CD4-positive, alpha-beta T cell (primary cell): Measurements from ENCODE around the gene ZXDC. TPM values are rescaled to one million over a fixed set of nuclear protein-coding genes. Genes with fewer than 3 reads are reported as not detected.

Source experiments
- ATAC-seq: fragments of 200-7000 bp; cut with Tn5 transposase; one replicate; pipeline ENCODE4 v1.10.0; 2022; ENCODE audit warnings: mild to moderate bottlenecking; ENCODE audit not compliant: poor library complexity
- CTCF ChIA-PET: fragments of 350-600 bp; sonication (Branson Sonifier 250); formaldehyde crosslinking; loops from one replicate; lab custom pipeline; 2021; ENCODE audit warnings: antibody characterized with exemption, inconsistent platforms; lab: Charles Lee
- POLR2A ChIA-PET: fragments of 350-600 bp; sonication (Branson Sonifier 250); formaldehyde crosslinking; loops from one replicate; lab custom pipeline; 2021; ENCODE audit warnings: antibody characterized with exemption, inconsistent platforms; lab: Charles Lee
- DNase-seq, 14 experiments: peaks; one replicate each; pipeline ENCODE4 v3.0.0-alpha.2; 2013 to 2020; ENCODE audit warnings: mixed read lengths in 2 of 14
- H3K27ac ChIP-seq, 2 donors: one replicate each; pipeline versions ENCODE4 v1.5.1 to v1.7.0; 2013; ENCODE audit warnings: low read length in 2 of 2, low read depth in 1 of 2, mild to moderate bottlenecking in 1 of 2
- H3K27me3 ChIP-seq, 2 experiments: 1 replicate in 1 of 2; 2 replicates in 1 of 2; pipeline versions ENCODE4 v1.6.1 to v1.7.0; 2013; ENCODE audit warnings: low read length in 2 of 2, control low read depth in 1 of 2, mild to moderate bottlenecking in 1 of 2, moderate library complexity in 1 of 2; ENCODE audit not compliant: insufficient read depth in 2 of 2, control insufficient read depth in 1 of 2
- H3K36me3 ChIP-seq: one replicate; pipeline ENCODE4 v1.6.1; 2013; ENCODE audit warnings: low read length, control low read depth; ENCODE audit not compliant: insufficient read depth
- H3K4me1 ChIP-seq: one replicate; pipeline ENCODE4 v1.6.1; 2013; ENCODE audit warnings: low read length, control low read depth; ENCODE audit not compliant: insufficient read depth
- H3K4me3 ChIP-seq: one replicate; pipeline ENCODE4 v1.5.1; 2013; ENCODE audit warnings: mild to moderate bottlenecking, low read length, moderate library complexity
- H3K9me3 ChIP-seq, 2 experiments: 1 replicate in 1 of 2; 2 replicates in 1 of 2; pipeline versions ENCODE4 v1.6.1 to v1.7.0; 2013; ENCODE audit warnings: low read length in 2 of 2, mild to moderate bottlenecking in 2 of 2, control low read depth in 1 of 2, moderate library complexity in 1 of 2; ENCODE audit not compliant: control insufficient read depth in 1 of 2, insufficient read depth in 1 of 2
- H3K27ac Mint-ChIP-seq: one replicate; pipeline ENCODE4 v1.8.0; 2020; ENCODE audit warnings: mixed read lengths
- H3K27me3 Mint-ChIP-seq: one replicate; pipeline ENCODE4 v1.8.0; 2021; ENCODE audit warnings: mixed read lengths
- H3K36me3 Mint-ChIP-seq: one replicate; pipeline ENCODE4 v1.8.0; 2021; ENCODE audit warnings: low read depth, mixed read lengths
- H3K4me1 Mint-ChIP-seq: one replicate; pipeline ENCODE4 v1.8.0; 2021; ENCODE audit warnings: low read depth, mixed read lengths
- H3K4me3 Mint-ChIP-seq: one replicate; pipeline ENCODE4 v1.8.0; 2020; ENCODE audit warnings: mild to moderate bottlenecking, mixed read lengths
- H3K9me3 Mint-ChIP-seq: one replicate; pipeline ENCODE4 v1.8.0; 2020; ENCODE audit warnings: mixed read lengths
- CTCF ChIP-seq: fragments of 200-600 bp; IDR thresholded peaks from one replicate; pipeline ENCODE4 v1.8.0; 2022; ENCODE audit warnings: antibody characterized with exemption, mild to moderate bottlenecking
- intact Hi-C, 2 experiments: fragments of 100-400 bp; cut with DNase I in 1 of 2; cut with micrococcal nuclease in 1 of 2; formaldehyde crosslinking; loops; one replicate each; pipeline versions ENCODE4 v1.15.1 to v1.9.0; 2023 to 2025; cut with DNase I, micrococcal nuclease
- total RNA-seq, 174 experiments: library from RNA in 2 of 174; stranded (reverse) in 2 of 174; gene quantifications; one replicate each; pipeline ENCODE4 v1.2.3 and lab custom pipeline; 2021 to 2026

The ZXDC gene
- total RNA-seq, 2 experiments from 2014 or later, result 60.7 to 61.3 TPM

GRCh38 chr3:126473292-126474168 is 2.2 kb downstream of the ZXDC start:
- DNase-seq (peak in 1 of 14 experiments; percentile 15), ATAC-seq (no peak)
- peak overlapping the region; percentile 95 for H3K4me3 Mint-ChIP-seq
- peaks cover 58% of the 10 kb centered on the region for H3K36me3 Mint-ChIP-seq
- intact Hi-C loops, result loop anchor here in 1 of 2 experiments (5.0 to 10.0 kb wide), 4 partner anchors 501 to 1749 kb away; partner anchors contain the start of genes EEFSEC and HEG1
- Histone ChIP-seq H3K4me3 (peak overlapping the region; percentile 5), H3K27ac (no peak overlapping the region), H3K36me3 (peaks cover 41% of the 10 kb centered on the region), H3K9me3 (no peaks in the 10 kb centered on the region), H3K27me3 (no peaks in the 10 kb centered on the region), H3K4me1 (peaks cover 51% of the 10 kb centered on the region)
- H3K4me1 Mint-ChIP-seq, result peaks cover 69% of the 10 kb centered on the region
- no peaks in the 10 kb centered on the region for H3K27me3 Mint-ChIP-seq
- CTCF ChIA-PET, result interaction anchor here (1.4 kb wide), 1 partner anchor 8 kb away, joined by 4 read pairs; no protein-coding TSS in a partner anchor
- POLR2A ChIA-PET, result no interaction called here
- H3K9me3 Mint-ChIP-seq, result no peaks in the 10 kb centered on the region
- TF ChIP-seq CTCF, result no peak
- H3K27ac Mint-ChIP-seq, result peak overlapping the region; percentile 94

GRCh38 chr3:126472277-126473006 is 3.2 kb downstream of the ZXDC start:
- Mint-ChIP-seq H3K27me3 (no peaks in the 10 kb centered on the region), H3K36me3 (peaks cover 68% of the 10 kb centered on the region), H3K27ac (peak overlapping the region; percentile 94), H3K9me3 (no peaks in the 10 kb centered on the region), H3K4me3 (peak overlapping the region; percentile 95), H3K4me1 (peaks cover 77% of the 10 kb centered on the region)
- POLR2A ChIA-PET, result no interaction called here
- Histone ChIP-seq H3K4me3 (no peak overlapping the region), H3K27ac (no peak overlapping the region), H3K36me3 (peaks cover 52% of the 10 kb centered on the region), H3K9me3 (no peaks in the 10 kb centered on the region), H3K27me3 (no peaks in the 10 kb centered on the region), H3K4me1 (peaks cover 57% of the 10 kb centered on the region)
- peak in 3 of 14 experiments; percentile 37 to 72 (median 64) for DNase-seq
- CTCF ChIA-PET, result no interaction called here
- intact Hi-C loops, result loop anchor here in 1 of 2 experiments (5.0 to 10.0 kb wide), 4 partner anchors 500 to 1748 kb away; partner anchors contain the start of genes EEFSEC and HEG1
- TF ChIP-seq CTCF, result no peak
- ATAC-seq, result no peak

GRCh38 chr3:126469479-126469878 is 6.2 kb downstream of the ZXDC start:
- no peak overlapping the region for H3K27ac ChIP-seq
- peaks cover 82% of the 10 kb centered on the region for H3K36me3 ChIP-seq
- no peaks in the 10 kb centered on the region for H3K9me3 ChIP-seq
- ATAC-seq, result no peak
- H3K27ac Mint-ChIP-seq, result peak overlapping the region; percentile 39
- H3K27me3 Mint-ChIP-seq, result no peaks in the 10 kb centered on the region
- no peak for TF ChIP-seq CTCF
- no peaks in the 10 kb centered on the region for H3K27me3 ChIP-seq
- ChIA-PET CTCF (no interaction called here), POLR2A (no interaction called here)
- H3K4me3 ChIP-seq, result no peak overlapping the region
- DNase-seq, result no peak
- peaks cover 73% of the 10 kb centered on the region for H3K4me1 Mint-ChIP-seq
- peak overlapping the region; percentile 35 for H3K4me3 Mint-ChIP-seq
- peaks cover 93% of the 10 kb centered on the region for H3K36me3 Mint-ChIP-seq
- no peaks in the 10 kb centered on the region for H3K9me3 Mint-ChIP-seq
- H3K4me1 ChIP-seq, result peaks cover 58% of the 10 kb centered on the region
- intact Hi-C loops, result no loop called here
